Measurements from ENCODE around the gene NCBP1.
"Not testable (repeated sequence)": the region's sequence is repeated elsewhere in the genome, so short reads cannot be mapped to it uniquely, and the experiment has no call there.

Gene NCBP1, protein sequence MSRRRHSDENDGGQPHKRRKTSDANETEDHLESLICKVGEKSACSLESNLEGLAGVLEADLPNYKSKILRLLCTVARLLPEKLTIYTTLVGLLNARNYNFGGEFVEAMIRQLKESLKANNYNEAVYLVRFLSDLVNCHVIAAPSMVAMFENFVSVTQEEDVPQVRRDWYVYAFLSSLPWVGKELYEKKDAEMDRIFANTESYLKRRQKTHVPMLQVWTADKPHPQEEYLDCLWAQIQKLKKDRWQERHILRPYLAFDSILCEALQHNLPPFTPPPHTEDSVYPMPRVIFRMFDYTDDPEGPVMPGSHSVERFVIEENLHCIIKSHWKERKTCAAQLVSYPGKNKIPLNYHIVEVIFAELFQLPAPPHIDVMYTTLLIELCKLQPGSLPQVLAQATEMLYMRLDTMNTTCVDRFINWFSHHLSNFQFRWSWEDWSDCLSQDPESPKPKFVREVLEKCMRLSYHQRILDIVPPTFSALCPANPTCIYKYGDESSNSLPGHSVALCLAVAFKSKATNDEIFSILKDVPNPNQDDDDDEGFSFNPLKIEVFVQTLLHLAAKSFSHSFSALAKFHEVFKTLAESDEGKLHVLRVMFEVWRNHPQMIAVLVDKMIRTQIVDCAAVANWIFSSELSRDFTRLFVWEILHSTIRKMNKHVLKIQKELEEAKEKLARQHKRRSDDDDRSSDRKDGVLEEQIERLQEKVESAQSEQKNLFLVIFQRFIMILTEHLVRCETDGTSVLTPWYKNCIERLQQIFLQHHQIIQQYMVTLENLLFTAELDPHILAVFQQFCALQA

DNA sequence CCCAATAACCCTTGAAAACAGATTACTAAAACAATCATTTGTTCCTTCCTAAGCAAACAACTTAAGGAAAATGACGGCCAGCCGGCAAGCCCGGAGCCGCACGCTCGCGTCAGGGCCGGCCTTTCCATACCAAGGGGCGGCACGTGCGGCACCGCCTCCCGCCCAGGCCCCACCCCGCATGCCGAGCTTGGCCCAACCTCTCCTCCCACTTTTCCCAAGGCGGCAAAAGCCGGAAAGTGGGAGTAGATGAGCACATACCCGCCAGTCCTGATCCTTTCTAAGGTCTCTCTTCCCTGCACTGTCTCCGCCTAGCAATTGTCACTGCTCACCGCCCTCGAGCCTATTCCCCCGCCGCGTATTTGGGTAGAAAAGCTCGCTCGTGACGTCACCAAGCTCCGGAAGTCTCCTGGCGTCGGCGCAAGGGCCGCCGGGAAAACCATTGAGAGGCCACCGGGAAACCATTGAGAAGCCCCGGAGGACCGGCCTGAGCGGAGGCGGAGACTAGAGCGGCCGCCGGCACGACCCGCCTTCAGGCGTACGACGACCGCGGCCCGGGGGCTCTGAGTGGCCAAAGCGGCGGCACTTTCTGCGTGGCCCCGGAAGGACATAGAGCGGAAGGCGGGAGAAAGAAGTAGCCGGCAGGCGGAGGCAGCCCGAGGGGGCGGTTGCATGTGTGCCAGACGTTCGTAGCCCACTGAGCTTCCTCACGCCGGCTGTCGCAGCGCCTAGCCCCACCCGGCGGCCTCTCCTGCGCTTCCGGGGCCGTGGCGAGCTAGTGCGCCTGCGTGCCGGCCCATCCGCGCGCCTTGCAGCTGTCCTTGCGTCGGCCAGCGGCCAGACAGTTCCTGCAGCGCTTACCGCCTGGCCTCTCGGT, at the start of gene NCBP1, which contains the start of gene TSTD2:
Gene NCBP1 (plus strand): TSS at position 837 of the 874 bp plus-strand sequence. CDS start 61 bp downstream, outside the sequence.
Gene TSTD2 (minus strand): TSS at position 384 of the 874 bp plus-strand sequence. CDS start 5,806 bp downstream, outside the sequence.
- DNase-seq (ENCODE audit: low spot score), result peak; percentile 96

DNA sequence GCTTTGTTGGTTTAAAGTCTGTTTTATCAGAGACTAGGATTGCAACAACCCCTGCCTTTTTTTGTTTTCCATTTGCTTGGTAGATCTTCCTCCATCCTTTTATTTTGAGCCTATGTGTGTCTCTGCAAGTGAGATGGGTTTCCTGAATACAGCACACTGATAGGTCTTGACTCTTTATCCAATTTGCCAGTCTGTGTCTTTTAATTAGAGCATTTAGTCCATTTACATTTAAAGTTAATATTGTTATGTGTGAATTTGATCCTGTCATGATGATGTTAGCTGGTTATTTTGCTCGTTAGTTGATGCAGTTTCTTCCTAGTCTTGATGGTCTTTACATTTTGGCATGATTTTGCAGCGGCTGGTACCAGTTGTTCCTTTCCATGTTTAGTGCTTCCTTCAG, 48.8 kb upstream of the NCBP1 start:
- not testable (repeated sequence) for DNase-seq (ENCODE audit: low spot score)

DNA sequence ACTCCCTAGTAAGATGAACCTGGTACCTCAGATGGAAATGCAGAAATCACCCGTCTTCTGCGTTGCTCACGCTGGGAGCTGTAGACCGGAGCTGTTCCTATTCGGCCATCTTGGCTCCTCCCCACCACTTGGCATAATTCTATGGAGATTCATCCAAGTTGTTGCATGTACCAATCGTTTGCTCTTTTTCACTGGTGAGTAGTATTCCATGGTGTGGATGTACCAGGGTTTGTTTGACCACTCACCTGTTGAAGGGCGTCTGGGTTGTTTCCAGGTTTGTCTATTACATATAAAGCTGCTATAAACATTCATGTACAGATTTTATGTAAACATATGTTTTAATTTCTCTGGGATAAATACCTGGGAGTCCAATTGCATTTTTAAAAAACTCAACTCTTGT, 46.7 kb upstream of the NCBP1 start:
- DNase-seq (ENCODE audit: low spot score), result not testable (repeated sequence)

DNA sequence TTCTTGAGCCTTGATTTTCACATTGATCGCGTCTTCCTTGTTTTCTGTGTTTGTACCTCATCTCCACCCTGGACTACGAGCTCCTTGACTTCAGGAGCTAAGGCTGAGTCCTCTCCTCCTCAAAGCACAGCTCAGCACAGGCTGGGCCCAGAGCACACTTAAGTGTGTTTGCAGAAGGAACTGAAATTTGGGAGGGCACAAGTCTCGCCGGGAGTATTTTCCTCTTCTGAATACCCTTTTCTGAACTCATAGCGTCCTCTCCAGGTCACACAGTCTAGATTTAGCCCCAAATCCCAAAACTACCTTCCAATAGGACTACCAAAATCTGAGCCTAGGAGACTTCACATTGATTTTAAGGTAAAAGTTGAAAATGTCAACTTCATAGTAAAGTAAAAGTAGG, 42.1 kb upstream of the NCBP1 start:
- DNase-seq (ENCODE audit: low spot score), result no peak

DNA sequence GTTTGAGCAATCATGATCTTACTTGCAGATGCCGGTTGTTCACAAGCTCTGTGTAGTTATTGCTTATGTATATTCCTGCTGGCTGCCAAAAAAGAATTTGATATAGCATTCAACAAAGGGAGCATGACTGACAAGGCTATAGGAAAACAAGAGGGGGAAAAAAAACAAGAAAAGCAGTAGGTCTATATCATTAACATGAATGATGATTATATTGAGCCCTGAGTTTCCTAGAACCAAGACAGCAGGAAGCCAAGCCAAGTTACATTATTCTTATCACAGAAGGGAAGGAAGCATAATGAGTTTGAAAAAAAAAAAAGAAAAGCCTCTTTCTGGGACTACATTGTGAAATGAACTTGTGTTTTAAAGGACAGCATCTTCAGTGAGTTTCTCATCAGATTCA, 41.5 kb upstream of the NCBP1 start:
- no peak for DNase-seq (ENCODE audit: low spot score)

DNA sequence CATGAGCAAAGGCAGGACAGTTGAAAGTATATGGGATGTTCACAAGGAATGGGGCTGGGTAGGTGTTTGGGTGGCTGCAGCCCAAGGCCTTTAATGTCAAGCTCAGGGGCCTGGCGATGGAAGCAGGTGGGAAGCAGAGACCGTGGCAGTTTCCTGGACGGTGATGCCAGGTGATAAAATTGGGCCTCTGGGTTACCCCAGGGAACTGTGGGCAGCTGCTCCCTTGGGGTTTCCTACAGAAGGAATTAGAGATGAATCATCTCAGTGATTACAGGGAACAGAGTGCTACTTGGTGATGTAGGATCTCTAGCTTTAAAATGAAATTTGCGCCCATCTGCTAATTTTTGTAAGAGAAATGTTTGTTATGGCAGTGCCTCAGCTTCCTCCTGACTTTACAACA, 39.7 kb upstream of the NCBP1 start:
- DNase-seq (ENCODE audit: low spot score), result peak; percentile 26

DNA sequence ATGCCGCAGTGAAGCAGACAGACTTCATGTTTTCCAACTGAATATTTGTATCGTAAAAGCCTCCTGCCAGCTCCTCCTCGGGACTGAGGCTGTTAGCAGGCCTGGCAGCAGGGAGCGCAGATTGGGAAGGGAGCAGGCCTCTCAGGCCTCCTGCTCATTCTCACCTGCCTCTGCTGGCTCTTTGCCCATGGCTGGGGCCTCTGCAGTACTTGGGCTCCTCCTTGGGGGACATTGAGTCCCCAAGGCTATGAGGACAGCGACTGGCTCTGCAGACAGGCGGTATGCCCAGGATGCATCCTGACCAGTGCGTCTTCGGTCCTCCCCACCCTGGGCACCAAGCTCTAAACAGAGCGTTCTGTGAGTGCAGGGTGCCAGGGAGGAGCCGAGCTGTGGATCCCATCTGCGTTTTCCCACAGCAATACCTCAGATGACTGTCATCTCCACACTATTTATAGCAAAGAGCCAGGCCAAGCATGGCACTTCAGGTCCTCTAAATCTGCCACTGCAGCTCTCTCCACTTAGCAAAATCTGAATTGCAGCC, 39.2 kb upstream of the NCBP1 start:
- no peak for DNase-seq (ENCODE audit: low spot score)

DNA sequence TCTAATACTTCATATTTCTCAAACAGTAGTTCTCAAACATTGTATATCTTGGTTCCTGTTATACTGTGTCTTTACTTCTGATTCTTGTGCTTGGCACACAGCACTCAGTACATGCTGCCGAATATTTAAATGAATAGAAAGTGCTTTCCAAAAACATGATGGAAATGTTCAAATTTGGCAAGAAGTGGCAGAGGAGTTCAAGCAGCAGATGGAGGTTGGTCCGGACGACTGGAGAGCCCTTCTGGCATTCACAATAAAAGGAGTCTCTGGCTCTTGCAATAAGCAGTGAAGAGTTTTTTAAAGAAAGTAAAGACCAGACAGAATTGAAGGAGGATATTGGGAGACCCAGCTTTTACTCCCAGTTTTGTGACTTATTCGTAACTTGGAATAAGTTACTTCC, 36.7 kb upstream of the NCBP1 start:
- DNase-seq (ENCODE audit: low spot score), result no peak

DNA sequence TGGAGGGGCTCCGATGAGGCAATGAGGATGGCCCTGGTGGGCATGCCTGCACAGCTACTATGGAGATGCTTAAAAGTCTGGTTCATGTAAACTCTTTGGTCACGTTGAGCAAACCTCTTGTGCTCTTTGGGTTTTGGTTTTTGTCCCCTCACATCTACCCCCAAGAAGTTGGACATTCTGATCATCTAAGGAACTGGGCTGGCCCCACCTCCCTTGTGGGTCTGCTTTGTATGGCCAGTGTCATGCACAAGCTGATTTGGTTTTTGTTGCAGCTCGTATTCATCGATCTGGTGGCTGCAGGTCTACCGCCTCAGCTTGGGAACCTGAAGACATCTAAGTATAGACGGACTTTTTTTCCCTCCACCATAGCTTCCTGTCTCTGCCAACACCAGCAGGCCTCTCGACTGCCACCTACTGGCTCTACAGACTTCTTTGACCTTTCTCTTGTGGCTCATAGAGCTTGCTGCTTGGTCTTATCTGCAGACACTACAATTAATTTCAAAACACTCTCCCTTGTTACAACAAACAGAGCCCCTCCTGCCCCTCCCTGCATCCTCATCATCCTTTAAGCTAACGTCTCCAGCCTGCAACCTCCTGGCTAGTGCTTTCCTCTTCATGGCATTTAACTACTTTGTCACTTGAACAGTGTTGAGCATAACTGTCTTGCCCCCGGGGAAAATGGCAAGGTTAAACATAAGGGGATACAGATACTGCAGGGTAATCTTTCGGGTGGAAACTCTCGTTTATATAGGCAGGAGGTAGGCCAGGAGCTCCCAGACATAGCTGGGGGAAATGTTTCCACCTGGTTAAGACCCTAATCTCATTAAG, 34.9 kb upstream of the NCBP1 start:
- peak; percentile 82 for DNase-seq (ENCODE audit: low spot score)

DNA sequence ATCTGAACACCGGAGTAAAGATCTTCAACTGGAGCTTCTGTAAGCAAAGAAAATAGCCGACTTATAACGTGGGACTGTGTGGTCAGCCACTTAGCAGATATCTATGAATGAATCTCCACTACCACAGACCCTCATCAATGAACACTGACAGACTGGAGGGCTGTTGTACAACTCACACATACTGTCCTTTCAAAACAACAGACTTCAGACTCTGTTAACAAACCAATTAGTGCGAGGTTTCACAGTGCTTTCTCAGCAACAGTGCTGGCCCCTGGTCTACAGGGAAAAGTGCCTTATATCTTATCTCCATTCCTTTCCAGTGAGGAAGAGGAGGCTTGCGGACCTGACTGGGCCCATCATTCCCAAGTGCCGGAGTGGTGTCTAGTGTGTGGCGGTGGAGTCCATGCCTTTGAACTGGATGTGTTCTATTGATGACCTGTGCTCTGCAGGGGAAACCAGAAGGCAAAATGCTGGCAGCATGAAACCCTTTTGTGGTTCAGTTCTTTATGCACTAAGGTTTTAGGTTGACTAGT, 34.2 kb upstream of the NCBP1 start:
- no peak for DNase-seq (ENCODE audit: low spot score)

DNA sequence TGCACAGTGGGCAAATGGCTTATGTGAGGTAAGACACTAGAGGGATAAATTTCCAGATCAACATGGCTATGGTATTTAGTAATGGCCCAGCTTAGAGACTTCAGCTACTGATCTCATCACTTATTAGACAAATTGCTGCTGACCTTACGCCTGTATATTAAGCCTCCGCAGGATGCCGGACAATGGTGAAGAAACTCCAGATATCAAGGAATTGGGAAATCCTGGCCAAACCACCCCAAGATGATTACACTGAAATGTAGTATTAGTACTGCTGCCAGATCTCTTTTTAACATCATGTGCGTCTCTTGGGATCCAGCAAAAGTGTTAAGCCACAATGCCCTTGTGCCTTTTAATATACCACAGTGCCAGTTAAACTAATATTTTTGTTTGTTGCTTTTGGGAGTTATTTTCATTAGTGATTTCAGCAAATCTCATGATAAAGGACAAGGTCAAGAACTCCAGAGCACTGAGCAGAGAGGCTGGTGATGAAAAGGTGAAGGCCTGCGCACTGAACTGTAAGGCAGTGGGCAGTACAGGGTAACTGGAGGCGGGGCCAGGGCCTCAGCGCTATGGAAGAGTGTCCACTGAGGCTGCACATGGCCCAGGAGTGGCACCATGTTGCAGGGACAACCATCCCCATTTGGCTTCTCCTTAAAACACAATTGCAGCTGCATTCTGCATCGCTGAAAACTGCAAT, 32.9 kb upstream of the NCBP1 start:
- no peak for DNase-seq (ENCODE audit: low spot score)

DNA sequence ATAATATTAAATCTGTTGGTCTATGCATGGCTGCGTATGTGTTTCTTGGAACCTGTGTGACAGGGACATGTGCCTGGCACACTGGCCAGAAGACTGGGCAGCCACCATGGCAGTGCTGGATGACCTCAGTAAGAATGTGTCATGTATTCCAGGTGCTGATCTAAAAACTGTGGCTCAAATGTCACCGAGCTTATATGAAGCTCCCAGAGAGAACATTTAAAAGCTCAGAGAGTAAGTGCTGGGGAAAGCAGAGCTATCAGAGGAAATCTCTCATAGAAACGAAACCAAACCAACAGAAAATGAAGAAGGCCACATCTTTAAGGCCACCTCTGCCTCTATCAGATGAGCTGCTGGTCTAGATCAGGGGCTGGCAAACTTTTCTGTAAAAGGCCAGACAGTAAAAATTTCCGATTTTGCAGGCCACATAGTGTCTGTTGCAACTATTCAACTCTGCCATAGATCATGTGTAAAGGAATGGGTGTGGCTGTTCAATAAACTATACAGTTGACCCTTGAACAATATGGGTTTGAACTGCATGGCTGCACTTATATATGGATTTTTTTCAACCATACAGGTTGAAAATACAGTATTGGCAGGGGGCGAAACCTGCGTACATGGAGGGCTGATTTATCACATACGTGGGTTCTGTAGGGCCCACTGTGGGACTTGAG, 32.3 kb upstream of the NCBP1 start:
- no peak for DNase-seq (ENCODE audit: low spot score)

DNA sequence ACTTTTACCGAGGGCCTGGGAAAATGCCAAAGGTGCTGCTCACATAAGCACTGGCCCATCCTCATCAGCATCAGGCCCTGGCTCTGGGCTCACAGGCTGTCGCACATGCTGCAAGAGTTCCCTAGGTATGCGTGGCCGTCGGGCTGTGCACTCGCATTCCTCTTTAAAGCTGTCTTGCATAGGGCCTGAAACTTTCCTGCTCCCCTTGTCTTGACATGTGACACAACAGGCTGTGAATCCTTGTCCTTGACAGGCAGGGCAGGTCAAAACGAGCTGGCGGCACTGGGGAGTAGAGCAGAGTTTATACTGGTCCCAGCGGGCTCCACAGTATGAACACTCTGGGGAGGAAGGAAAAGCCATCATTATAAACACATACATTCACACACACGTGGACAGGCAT, 31.2 kb upstream of the NCBP1 start:
- DNase-seq (ENCODE audit: low spot score), result no peak

DNA sequence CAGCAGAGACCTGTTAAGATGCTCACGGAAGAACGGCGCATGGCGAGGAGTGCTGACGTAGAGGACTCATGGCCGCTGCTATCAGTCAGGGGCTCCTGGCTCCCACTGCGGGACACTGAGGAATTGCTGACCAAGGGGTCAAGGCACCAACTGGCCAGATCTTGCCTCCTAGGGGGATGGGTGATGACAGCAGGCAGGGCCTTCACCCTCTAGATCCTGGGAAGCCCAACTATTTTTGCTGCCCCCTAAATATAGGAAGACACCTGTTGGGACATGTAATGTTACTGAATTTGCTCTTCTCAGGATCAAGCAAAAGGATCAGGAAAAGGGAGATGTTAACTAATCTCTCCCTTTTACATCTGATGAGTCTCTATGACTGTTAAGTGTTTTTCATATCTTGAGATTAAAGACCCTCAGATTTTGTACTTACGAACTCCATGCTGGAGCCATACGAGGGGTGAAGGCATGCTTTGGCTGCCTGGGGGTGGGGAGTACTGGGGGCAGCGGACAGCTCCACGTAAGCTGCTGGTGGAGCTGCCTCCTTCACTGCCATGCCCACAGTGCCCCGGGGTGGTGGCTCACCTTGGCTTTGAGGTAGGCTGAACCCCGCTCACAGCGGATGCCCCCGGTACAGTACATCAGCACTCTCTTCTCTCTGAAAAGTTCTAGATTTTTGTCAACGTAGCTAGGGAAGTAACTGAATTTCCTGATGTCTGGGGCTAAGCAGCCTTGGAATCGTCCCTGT, 28.5 kb upstream of the NCBP1 start:
- DNase-seq (ENCODE audit: low spot score), result no peak

DNA sequence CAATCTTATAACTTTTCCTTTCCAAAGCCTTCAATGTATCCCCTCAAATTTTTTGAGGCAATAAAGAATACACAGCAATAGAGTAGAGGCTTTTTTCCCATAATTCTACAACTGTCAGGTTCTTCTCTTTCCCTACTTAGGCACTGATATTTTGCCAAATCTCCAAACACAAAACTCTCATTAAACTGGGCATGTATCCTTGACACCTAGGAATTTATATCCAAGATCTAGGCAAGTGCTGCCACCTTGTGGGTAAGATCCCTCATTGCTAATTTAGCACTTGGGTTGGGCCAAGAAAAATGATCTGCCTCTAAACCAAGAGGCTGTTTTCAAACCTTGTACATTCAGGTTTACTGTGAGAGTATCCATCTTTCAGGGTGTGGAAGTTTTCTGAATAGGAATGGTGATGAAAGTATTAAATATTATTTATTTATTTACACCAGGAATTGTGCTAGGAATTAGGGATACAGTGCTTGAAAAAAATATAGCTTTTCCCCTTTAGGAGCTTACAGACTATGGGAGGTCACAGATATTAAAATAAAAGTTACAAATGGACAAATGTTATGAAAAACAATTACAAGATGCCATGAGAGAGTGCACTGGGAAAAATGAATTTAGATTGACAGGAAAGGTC, 18.1 kb upstream of the NCBP1 start:
- peak; percentile 70 for DNase-seq (ENCODE audit: low spot score)

DNA sequence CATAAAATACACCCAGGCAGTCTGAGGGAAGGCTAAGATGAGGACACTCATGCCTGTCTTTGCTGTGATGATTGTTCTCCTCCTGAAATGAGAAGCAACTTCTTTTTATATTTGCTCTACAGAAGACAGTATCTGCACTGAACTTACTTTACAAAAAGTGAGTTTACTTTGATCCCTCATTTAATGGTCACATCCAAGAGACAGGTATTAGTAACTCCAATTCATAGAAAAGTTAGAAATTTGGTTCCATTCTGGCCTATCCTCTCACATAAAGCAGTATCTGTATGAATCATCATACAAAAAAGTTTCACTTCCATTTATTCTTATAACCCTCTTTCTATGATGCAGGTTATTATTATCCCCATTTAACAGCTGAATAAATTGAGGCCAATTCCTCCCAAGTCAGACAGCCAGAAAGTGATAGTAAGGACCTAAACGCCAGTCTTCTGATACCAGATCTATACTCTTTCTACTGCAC, 15.6 kb upstream of the NCBP1 start:
- DNase-seq (ENCODE audit: low spot score), result no peak

DNA sequence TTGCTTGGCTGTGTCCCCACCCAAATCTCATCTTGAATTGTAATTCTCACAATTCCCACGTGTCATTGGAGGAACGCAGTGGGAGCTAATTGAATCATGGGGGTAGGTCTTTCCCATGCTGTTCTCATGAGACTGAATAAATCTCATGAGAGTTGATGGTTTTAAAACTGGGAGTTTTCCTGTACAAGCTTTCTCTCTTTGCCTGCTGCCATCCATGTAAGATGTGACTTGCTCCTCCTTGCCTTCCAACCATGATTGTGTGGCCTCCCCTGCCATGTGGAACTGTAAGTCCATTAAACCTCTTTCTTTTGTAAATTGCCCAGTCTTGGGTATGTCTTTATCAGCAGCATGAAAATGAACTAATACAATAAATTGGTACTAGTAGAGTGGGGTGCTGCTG, 13.6 kb upstream of the NCBP1 start:
- DNase-seq (ENCODE audit: low spot score), result not testable (repeated sequence)

DNA sequence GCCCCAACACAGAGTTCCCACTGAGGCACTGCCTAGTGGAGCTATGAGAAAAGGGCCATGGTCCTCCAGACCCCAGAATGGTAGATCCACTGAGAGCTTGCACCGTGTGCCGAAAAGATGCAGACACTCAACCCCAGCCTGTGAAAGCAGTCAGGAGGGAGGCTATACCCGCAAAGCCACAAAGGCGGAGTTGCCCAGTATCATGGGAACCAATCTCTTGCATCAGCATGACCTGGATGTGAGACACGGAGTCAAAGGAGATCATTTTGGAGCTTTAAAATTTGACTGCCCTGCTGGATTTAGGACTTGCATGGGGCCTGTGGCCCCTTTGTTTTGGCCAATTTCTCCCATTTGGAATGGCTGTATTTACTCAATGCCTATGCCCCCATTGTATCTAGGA, 11.1 kb upstream of the NCBP1 start:
- not testable (repeated sequence) for DNase-seq (ENCODE audit: low spot score)

All from GM03348 (cell line).